ENCODE measurements around the gene BRF1.

BRF1 gene

DNA sequence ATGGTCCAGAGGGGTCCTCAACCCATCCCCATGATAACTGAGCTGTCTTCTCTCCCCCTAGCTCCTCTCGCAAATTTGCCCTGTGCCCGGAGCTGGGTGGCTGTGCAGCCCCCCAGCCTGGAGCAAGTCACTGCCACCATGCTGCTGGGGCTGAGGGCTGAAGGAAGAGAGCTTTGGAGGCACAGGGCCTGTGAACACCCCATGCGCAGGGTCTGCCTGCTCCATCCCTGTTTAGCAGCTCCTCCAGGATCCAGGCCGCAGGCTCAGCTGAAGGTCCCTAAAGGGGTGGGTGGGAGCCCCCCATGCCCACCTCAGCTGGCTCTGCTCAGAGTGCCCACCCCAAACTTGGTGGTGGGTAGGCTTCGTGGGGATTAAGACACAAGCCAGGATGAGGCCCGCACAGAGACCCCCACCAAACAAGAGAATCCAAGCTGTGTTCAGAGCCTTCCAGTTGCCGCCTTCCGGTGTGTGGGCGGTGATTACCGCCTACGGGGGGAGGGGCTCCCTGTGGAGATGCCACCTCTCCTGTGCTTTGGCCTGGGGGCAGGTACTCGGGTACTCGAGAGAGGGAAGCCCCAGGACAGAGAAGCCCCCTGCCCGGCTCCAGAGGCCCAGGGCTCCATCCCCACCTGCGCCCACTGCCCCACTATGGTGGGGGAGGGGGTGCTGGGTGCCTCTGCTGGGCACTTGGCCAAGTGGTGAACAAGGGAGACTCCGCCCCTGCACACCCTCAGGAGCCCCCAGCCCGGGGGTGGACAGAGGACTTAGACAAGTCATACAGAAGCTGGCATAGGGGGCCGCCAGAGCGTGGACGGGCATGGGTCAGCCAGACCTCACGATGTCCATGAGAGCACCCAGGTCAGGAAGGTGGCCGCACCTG, 130.8 kb downstream of the BRF1 start:
- DNase-seq: peak; percentile 18

DNA sequence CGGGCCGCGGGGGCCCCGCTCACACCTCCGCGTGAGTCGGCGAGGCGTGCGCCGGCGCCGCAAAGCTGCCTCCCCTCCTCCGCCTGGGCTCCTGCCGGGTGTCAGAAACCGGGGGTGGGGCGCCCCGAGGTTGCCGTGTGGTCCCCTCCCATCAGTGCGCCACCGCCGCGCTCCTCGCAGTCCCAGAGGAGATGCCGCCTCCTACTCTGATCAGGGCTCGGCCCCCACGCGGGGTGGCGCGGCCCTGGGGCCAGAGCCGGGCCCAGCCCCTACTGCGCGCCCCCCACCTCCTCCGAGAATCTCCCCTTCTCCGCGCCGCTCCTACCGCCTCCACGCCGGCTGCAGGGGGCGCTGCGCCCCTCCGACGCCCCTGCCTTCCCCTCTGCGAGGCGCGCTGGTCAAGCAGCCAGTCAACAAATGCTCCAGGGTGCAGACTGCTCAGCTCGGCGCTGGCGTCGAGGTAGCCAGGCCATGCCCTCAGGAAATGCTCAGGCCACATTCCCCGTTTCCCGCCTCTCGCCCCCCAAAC, 131.8 kb downstream of the BRF1 start:
- DNase-seq: peak; percentile 35

DNA sequence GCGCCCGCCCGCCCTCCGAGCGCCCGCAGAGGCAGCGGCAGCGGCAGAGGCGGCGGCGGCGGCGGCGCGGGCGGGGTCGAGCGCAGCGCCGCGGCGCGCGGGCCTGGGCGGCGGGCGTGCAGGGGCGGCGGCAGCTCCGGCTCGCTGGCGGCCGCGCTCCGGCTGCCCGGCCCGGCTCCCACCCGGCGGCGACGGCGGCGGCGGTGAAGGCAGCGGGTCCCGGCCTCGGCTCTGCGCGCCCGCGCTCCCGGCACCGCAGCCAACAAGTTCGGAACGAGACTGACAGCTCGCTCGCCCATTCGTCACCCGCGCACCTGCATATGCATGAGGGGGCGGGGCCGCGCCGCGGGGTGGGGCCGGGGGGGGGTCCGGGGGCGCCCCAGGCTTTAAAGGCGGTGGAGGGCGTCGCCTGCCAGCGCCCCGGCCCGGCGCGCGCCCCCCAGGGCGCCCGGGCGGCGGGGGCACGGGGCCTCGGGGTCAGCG, 132.3 kb downstream of the BRF1 start, which contains the start of gene JAG2:
Gene JAG2 (minus strand): TSS at position 281 of the 483 bp plus-strand sequence. CDS start 356 bp downstream, outside the sequence.
- DNase-seq: peak; percentile 49

DNA sequence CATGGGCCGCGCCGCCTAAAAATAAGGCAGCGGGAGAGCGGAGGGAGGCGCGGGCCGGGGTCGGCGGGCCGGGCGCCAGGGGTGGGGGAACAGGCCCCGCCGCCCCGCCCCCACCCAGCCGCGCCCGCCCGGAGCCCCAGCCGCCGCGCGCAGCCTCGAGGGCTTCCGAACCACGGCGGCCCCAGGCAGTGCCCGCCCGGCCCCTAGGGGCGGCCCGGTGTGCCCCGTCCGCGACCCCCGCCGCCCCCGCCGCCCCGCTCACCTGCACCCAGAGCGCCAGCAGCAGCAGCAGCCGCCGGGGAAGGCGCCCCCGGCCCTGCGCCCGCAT, 132.7 kb downstream of the BRF1 start:
- no peak for DNase-seq

DNA sequence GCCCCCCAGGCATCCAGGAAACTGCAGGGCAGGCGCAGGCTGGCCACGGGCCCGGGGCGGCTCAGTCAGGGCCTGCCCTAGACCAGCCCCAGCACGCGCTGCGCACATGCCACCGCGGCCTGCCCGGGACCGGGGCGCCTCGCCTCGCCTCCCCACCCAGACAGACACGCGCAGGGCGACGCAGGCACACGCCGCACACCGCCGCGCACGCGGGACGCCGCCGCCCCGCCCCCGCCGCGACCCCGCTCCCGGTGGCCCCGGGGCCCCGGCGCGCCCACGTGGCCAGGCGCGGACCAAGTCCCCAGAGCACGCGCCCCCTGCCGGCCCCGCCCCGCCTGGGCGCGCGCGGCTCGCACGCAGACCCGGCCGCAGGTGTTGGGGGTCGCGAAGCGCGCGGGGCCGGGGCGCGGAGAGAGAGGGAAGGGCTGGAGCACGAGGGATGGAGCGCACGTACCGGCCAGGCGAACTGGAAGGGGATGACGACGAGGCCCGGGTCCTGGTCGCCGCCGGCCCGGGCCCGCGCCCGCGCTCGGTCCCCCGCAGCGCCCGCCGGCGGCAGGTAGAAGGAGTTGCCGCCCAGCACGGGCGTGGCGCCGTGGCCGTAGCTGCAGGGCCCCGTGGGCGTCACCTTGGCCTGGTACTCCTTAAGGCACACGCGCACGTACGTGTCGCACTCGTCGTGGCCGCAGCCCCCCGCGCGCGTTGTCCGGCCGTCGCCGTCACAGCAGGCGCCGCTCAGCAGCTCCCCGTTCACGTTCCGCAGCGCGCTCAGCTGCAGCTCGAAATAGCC, 133.3 kb downstream of the BRF1 start:
- DNase-seq: no peak

DNA sequence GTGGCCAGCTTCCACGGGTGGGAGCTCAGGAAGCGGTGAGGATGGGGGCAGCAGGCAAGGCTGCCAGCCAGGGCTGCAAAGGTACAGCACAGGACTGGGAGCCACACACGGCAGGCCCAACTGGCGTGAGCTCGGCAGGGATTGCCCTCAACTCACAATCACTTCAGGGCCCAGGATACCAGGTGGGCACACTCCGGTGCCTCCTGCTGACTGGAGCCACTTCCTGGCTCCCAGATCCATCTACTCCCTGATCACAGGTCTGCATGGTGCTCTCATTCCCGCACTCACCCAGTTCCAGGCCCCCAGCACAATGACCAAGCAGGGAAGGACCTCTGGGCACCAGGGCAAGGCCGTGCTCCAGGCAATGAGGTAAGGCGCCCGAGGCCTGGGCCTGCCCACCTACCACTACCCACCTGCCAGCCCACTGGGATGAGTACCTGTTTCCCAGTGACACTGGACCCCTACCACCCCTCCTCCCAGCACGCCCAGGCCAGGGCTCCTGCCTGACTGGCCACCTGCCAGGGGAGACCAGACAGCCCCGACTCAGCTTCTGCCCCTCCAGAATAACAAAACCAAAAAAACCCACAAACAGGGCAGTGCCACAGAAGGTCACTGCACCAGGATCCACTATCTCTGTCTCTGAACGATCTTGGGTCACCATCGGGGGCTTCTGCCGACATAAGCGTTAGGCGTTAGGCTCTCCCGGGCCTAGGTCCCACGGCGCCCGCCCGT, 134.1 kb downstream of the BRF1 start:
- no peak for DNase-seq

DNA sequence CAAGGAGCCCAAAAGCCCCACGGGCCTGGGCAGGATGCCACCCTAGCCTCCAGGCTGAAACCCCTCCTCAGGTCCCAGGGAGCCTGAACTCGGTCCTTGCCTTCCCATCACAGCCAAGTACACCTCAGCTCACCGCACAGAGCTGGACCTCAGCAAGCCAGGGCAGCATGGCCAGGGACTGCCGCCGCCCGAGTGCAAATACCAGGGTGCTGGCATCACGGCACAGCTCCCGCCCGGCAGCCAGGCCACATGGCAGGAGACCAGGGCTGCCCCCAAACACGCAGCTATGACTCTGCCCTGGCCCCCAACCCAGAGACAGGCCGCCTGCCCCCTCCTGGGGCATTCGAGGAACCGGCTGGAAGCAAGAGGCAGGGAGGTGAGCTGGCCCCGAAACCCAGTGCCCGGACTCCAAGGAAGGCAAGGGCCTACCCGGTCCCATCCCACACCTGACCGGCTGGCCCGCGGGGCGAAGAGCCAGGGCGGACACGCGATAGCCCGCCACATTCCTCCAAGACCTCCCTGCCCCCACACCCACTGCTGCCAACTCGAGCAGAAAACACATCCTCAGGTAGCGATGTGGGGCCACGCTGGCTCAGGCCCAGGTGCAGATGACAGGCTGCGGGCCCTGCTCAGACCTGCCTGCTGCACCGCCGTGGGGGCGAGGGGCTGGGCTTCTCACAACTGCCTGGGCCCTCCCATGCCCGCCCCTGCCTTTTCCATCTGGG, 134.9 kb downstream of the BRF1 start:
- DNase-seq: no peak

DNA sequence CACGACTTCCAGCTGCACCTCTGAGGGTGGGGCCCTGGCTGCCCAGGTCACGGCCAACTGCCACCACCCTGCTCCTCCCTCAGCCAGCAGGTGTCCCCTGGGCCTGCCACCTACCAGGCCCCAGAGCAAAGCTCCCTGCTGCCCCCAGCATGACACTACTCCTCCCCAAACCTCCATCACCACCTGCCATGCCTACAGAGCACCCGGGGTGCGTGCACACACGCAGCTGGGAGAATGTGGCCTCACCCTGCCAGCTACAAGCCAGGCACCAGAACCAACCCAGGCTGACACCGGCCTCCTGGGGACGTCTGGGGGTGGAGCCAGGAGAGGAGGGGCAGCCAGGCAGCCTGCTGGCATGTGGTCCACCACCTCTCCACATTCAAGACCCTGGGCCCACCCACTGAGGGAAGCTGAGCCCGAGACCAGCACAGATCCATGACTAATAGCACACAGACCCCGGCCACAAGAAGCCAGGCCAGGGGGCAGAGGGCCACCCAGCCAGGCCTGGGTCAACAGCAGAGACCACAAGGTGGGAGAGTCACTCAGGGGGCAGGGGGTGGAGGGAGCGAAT, 135.6 kb downstream of the BRF1 start:
- no peak for DNase-seq

DNA sequence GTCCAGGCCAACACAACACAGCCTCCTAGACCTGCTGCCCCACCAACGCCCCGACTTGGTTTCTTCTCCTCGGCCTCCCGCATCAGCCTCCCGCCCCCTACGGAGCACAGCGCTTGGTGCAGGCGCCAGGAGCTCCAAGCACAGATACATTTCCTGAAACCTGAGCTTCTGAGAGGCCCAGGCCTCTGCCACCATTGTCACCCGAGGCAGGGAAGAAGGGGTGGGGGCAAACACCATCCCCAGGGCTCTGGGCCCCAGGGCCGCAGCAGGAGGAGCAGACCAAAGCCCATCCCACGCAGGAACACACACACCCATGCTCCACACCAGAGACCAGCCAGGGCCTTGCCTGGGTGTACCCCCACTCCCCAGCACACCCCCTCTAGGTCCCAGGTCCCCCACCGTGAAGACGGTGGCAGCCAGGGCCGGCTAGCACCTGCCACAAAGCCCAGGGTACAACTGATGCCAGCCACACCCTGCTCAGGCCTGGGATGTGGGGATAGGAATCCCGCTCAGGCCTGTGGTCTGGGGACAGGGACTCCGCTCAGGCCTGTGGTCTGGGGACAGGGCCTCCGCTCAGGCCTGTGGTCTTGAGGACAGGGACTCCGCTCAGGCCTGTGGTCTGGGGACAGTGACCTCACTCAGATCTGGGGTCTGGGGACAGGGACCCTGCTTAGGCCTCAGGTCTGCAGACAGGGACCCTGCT, 137.6 kb downstream of the BRF1 start:
- DNase-seq: no peak

DNA sequence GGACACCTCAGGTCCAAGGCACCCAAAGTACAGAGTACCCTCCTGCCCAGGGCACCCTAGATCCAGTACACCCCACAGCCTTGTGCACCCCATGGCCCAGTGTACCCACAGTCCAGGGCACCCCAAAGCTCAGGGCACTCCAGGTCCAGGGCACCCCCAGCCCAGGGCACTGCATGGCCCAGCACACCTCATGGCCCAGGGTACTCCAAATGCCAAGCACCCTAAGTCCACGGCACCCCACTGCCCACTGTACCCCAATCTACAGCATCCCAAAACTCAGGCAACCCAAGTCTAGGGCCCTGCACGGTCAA, 138.2 kb downstream of the BRF1 start:
- no peak for DNase-seq

DNA sequence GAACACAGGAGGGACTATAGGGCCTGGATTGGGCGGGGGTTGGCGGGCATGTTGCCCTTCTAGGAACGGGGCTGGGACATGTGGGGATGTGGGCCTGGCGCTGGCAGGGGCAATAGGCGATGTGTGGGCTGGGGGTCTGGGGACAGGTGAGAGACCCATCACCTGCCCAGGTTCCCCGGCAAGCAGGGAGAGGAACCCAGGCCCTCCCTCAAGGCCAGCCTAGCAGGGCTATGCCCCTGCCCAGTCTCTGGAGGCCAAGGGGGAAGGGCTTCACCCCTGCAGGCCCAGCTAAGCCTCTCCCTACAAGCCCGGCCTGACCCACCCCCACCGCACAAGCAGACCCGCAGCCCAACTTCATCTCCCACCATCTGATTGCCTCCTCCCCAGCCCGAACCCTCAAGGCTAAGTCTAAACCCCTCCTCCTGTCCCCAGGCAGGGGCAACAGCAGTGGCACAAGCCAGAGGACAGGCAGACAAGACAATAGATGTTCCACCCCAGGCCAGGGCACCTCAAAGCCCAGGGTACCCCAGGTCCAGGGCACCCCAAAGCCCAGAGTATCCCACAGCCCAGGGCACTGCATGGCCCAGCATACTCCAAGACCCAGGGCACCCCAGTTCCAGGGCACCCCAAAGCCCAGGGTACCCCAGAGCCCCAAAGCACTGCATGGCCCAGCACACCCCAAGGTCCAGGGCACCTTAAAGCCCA, 138.7 kb downstream of the BRF1 start:
- DNase-seq: no peak

DNA sequence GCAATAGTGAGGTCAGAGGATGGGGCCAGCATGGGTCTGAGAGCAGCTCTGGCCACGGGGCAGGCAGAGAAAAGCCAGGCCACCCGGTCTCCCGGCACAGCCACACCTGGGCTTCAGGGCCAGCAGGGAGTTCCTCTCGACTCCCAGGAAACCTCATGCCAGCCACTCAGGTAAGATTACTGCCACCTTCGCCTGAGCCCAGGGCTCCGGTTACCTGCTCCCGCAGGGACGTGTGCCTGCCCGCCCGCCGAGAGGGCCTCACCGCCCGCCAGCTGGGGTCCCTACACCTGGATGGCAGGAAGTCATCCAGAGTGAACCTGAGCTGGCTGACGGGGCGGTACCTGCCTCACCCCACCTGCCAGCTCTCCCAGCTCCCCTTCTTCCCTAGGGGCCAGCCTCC, 139.5 kb downstream of the BRF1 start:
- DNase-seq: no peak

DNA sequence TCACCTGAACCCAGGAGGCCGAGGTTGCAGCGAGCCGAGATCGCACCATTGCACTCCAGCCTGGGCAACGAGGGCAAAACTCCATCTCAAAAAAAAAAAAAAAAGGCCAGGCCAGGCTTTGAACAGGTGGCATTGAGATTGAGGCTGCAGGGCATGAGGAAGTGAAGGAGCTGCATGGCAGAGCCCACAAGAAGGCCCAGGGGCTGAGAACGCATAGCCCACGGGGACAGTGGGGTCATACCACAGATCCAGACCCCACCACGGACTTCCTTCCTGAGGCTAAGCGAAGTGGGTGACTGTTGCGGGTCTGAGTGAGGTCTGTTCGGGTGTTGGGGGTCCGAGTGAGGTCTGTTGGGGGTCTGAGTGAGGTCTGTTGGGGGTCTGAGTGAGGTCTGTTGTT, 140.0 kb downstream of the BRF1 start:
- DNase-seq: no peak

DNA sequence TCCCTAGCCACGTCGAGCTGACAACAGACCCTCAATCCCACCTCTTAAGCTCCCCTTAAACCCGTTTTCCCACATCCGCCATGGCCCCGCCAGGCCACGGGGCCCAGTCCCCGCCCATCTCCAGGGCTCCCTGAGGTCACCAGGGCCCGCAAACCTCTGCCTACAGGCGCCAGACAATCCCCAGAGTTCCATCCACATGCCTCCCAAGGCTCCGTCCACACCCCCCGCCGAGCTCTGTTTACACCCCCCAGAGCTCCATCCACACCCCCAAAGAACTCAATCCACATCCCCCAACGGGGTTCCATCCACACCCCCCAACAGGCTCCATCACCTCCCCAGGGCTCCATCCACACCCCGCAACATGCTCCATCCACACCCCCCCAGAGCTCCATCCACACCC, 141.5 kb downstream of the BRF1 start:
- no peak for DNase-seq

Data from activated CD4-positive, alpha-beta T cell treated with anti-CD3 and anti-CD28 coated beads, Interleukin-2, amount 50 U/mL, for 16 hours (primary cell).